ENCODE measurements around the gene NTMT1. TPM values are rescaled to one million over a fixed set of nuclear protein-coding genes. Genes with fewer than 3 reads are reported as not detected.

NTMT1 gene
- total RNA-seq, 3 donors from 2014 or later, result 17.8 to 31.1 (median 27.4) TPM

GRCh38 chr9:129617167-129617566 is 8.8 kb upstream of the NTMT1 start:
- Histone ChIP-seq H3K27me3 (no peaks in the 10 kb centered on the region), H3K36me3 (no peaks in the 10 kb centered on the region), H3K9me3 (no peaks in the 10 kb centered on the region), H3K4me1 (no peaks in the 10 kb centered on the region), H3K4me3 (no peak overlapping the region), H3K27ac (no peak overlapping the region)
- no peak for TF ChIP-seq POLR2A (IDR thresholded peaks at IDR 0.05)
- no peak for DNase-seq (ENCODE audit: low spot score in 2 of 2)
- intact Hi-C loops (cut with DNase I; ENCODE audit: low total_unique reads), result no loop called here

DNA sequence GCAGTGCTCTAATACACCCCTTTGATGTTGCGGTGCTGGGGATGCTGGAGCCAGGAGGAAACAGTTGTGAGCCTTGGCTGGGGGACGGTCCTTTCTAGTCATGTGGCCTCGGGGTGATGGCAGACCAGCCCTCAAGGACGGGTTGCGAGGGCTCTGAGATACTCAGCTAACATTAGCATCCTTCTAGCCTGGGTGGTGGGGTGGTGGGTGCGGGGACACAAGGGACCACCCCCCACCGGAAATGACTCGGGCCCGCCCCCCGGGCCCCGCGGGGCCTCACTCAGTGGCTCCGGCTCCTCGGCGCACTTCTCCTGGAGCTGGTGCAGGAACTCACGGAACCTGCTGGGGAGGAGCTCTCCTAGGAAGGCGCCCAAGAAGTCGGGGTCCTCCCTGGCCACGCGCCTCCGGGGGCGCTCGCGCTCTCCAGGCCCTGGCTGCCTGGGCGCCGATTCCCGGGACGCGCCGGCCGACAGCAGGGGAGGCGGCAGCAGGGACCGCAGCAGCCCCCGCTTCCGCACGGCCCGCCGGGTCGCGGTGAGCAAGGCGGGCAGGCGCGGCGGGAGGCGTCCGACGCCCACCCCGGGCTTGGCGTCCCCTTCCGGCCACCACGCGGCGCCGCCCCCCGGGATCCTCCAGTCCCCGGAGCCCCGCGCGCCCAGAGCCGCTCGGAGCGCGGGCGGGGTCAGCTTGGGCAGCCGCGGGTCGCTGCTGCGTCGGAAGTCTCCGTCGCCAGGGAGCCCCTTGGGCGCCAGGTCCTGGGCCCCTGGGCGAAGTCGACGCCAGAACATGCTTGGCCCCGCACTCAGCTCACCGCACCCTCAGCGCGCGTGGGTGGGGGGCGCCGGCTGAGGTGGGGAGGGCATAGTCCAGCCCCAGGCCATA is 5.9 kb upstream of the NTMT1 start:
- H3K9me3 ChIP-seq, result no peaks in the 10 kb centered on the region
- DNase-seq (ENCODE audit: low spot score in 2 of 2), result no peak
- H3K27me3 ChIP-seq, result no peaks in the 10 kb centered on the region
- H3K4me3 ChIP-seq, result peak overlapping the region; percentile 45 to 82 (median 68)
- intact Hi-C loops (cut with DNase I; ENCODE audit: low total_unique reads), result no loop called here
- no peaks in the 10 kb centered on the region for H3K36me3 ChIP-seq
- TF ChIP-seq, protein P1, sequence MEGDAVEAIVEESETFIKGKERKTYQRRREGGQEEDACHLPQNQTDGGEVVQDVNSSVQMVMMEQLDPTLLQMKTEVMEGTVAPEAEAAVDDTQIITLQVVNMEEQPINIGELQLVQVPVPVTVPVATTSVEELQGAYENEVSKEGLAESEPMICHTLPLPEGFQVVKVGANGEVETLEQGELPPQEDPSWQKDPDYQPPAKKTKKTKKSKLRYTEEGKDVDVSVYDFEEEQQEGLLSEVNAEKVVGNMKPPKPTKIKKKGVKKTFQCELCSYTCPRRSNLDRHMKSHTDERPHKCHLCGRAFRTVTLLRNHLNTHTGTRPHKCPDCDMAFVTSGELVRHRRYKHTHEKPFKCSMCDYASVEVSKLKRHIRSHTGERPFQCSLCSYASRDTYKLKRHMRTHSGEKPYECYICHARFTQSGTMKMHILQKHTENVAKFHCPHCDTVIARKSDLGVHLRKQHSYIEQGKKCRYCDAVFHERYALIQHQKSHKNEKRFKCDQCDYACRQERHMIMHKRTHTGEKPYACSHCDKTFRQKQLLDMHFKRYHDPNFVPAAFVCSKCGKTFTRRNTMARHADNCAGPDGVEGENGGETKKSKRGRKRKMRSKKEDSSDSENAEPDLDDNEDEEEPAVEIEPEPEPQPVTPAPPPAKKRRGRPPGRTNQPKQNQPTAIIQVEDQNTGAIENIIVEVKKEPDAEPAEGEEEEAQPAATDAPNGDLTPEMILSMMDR (IDR thresholded peaks at IDR 0.05), result no peak
- TF ChIP-seq POLR2AphosphoS5 (IDR thresholded peaks at IDR 0.05), result no peak
- TF ChIP-seq POLR2A (IDR thresholded peaks at IDR 0.05), result no peak
- H3K27ac ChIP-seq, result peak overlapping the region; percentile 35 to 40
- H3K4me1 ChIP-seq, result no peaks in the 10 kb centered on the region

DNA sequence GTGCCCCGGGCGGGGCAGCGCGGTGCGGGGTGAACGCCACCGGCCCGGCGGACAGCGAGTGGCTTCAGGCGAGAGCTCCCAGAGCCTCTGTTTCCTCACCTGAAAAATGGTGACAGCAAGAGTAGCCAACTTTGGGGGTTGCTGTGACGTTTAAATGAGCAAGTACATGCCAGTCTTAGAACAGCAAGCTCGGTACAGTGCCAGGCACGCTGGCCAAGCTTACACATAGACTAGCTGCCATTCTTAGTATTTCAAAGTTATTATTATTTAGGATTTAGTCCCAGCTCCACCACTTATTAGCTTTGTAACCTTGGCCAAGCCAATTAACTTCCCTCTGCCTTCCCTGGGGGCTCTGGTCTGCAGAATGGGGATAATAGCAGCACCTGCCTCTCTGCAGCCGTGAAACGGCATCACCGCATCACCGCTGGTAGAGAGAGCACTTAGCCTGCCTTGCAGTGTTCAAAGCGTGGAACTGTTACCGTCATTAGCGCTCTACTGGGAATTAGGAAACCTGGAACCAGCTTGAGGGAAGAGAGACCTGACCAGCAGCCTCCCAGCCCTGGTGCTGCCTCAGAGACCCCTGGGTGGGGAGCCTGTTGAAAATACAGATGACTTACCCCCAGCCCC is 5.2 kb upstream of the NTMT1 start, which contains the start of gene C9orf50:
TSS of gene C9orf50 (minus strand) at position 433 of the 627 bp plus-strand sequence. CDS start 527 bp downstream, outside the sequence.
- DNase-seq (ENCODE audit: low spot score in 2 of 2), result no peak
- intact Hi-C loops (cut with DNase I; ENCODE audit: low total_unique reads), result no loop called here
- H3K4me1 ChIP-seq, result no peaks in the 10 kb centered on the region
- TF ChIP-seq POLR2A (IDR thresholded peaks at IDR 0.05) (no peak), POLR2AphosphoS5 (IDR thresholded peaks at IDR 0.05) (no peak)
- H3K9me3 ChIP-seq, result no peaks in the 10 kb centered on the region
- H3K4me3 ChIP-seq, result peak within 1 kb of the TSS; percentile 45 to 82 (median 68)
- peak within 1 kb of the TSS; percentile 35 to 40 for H3K27ac ChIP-seq
- no peaks in the 10 kb centered on the region for H3K36me3 ChIP-seq
- H3K27me3 ChIP-seq, result no peaks in the 10 kb centered on the region

DNA sequence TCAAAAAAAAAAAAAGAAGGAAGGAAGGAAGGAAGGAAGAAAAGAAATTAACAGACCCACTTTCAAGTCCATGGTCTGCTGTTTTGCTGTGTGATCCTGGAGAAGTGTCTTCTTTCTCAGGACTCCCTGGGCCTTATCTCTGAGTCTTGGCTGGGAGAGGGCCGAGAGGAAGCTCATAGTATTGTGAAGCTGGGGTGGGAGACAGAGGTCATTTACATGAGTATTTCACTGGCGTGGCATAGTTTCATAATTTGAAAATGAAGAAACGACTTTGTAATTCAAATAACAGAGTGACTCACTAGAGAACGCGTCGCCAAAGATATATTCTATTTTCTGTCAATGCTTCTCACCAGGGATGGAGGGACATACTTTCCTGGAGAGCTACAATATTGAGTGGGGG is 2.6 kb upstream of the NTMT1 start:
- no peak for DNase-seq (ENCODE audit: low spot score in 2 of 2)
- Histone ChIP-seq H3K27ac (no peak overlapping the region), H3K27me3 (no peaks in the 10 kb centered on the region), H3K9me3 (no peaks in the 10 kb centered on the region), H3K4me1 (peaks cover 11 to 16% of the 10 kb centered on the region in 2 donors), H3K36me3 (no peaks in the 10 kb centered on the region), H3K4me3 (no peak overlapping the region)
- intact Hi-C loops (cut with DNase I; ENCODE audit: low total_unique reads), result no loop called here
- TF ChIP-seq POLR2AphosphoS5 (IDR thresholded peaks at IDR 0.05), result no peak
- TF ChIP-seq POLR2A (IDR thresholded peaks at IDR 0.05), result no peak
- TF ChIP-seq, protein P1 (IDR thresholded peaks at IDR 0.05), result no peak

DNA sequence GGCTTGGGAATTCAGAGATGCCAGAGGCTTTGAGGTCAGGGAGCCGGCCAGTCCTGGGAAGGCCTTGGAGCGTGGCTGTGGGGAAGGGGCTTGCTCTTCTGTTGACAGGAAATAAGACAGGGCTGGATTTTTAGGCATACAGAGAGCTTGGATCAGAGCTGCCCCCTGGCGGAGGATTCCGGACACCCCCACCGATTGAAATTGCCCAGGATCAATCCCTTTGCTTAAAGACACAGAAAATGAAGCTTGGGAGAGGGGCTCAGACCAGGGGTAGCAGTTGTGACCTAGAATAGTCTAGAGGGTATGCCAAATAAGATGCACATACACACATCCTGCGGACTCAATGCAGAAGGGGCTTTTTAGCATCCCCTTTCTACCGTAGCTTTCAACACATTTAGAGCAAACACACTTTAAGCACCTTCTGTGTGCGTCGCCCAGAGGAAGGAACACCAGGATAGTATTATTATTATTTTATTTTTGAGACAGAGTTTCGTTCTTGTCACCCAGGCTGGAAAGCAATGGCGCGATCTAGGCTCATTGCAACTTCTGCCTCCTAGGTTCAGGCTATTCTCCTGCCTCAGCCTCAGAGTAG is 1.7 kb upstream of the NTMT1 start:
- H3K36me3 ChIP-seq, result no peaks in the 10 kb centered on the region
- intact Hi-C loops (cut with DNase I; ENCODE audit: low total_unique reads), result no loop called here
- H3K4me3 ChIP-seq, result no peak overlapping the region
- DNase-seq (ENCODE audit: low spot score in 2 of 2), result no peak
- H3K27me3 ChIP-seq, result no peaks in the 10 kb centered on the region
- TF ChIP-seq POLR2AphosphoS5 (IDR thresholded peaks at IDR 0.05), result no peak
- TF ChIP-seq, protein P1 (IDR thresholded peaks at IDR 0.05), result peak; percentile 50 to 66 (median 62)
- TF ChIP-seq POLR2A (IDR thresholded peaks at IDR 0.05), result no peak
- peak overlapping the region in 1 of 2 donors; percentile 9 for H3K27ac ChIP-seq
- H3K4me1 ChIP-seq, result peaks cover 11 to 16% of the 10 kb centered on the region in 2 donors
- H3K9me3 ChIP-seq, result no peaks in the 10 kb centered on the region
